Pancreas (tissue), 10 donors: ENCODE data around the gene ARHGAP26. TPM values are rescaled to one million over a fixed set of nuclear protein-coding genes. Genes with fewer than 3 reads are reported as not detected.

ENCODE experiments used
- ATAC-seq, 4 donors: fragments of 200-7000 bp; cut with Tn5 transposase; one replicate each; pipeline versions ENCODE4 v1.8.0 to v1.9.1; 2020; ENCODE audit warnings: mild to moderate bottlenecking in 4 of 4, moderate library complexity in 4 of 4
- DNase-seq, 6 donors: peaks; one replicate each; pipeline ENCODE4 v3.0.0-alpha.2; 2020
- FAIRE-seq: peaks from 2 replicates; lab custom pipeline; 2012; peaks lifted over from hg19 to GRCh38; lab: Jason Lieb, UNC
- H3K27ac ChIP-seq, 4 donors: fragments of 200-600 bp; sonication (generic); 1 replicate in 3 of 4; 2 replicates in 1 of 4; pipeline versions ENCODE4 v1.5.0 to v1.8.0; 2020
- H3K27me3 ChIP-seq, 4 donors: fragments of 200-600 bp; one replicate each; pipeline ENCODE4 v1.8.0; 2021
- H3K36me3 ChIP-seq, 3 donors: fragments of 200-600 bp; sonication (generic) in 1 of 3; one replicate each; pipeline versions ENCODE4 v1.5.0 to v1.8.0; 2020 to 2021
- H3K4me1 ChIP-seq, 3 donors: fragments of 200-600 bp; one replicate each; pipeline ENCODE4 v1.8.0; 2021
- H3K4me3 ChIP-seq, 4 donors: fragments of 200-600 bp; sonication (generic) in 2 of 4; one replicate each; pipeline versions ENCODE4 v1.5.0 to v1.8.0; 2020 to 2021
- H3K9me3 ChIP-seq, 4 donors: fragments of 200-600 bp; one replicate each; pipeline ENCODE4 v1.8.0; 2021
- WGBS, 2 donors: extraction: QIAGEN DNeasy Blood & Tissue Kit; methylation state at CpG; one replicate each; pipeline ENCODE4 v1.1.7; 2013; 5-methylcytosine and 5-hydroxymethylcytosine counted together
- intact Hi-C, 3 donors: fragments of 100-400 bp; cut with DNase I; formaldehyde crosslinking; loops; one replicate each; pipeline versions ENCODE4 v1.11.1 to v1.14.2; 2022
- polyA plus RNA-seq, 2 donors: library from polyadenylated mRNA; stranded (reverse); fragments of 200-250 nt; gene quantifications; one replicate each; pipeline ENCODE4 v1.2.3, GENCODE V29; 2013
- total RNA-seq, 6 donors: library from RNA; stranded (reverse); fragmentation: NEBNext Ultra II Directional in 4 of 6; extraction: Animal tissue kit (Norgen Biotek cat#: 25700) in 4 of 6; gene quantifications; one replicate each; pipeline versions ENCODE4 v1.2.1 to v1.2.4, GENCODE V29; 2021 to 2023
- TF ChIP-seq, protein P1 (sequence below), 4 donors: fragments of 200-600 bp; sonication (generic) in 3 of 4; IDR thresholded peaks; one replicate each; pipeline versions ENCODE4 v1.5.0 to v1.8.0; 2021; ENCODE audit warnings: antibody characterized with exemption in 4 of 4
- donor health status: healthy with polysubstance abuse.
- donor health status: DM: no; HTN: no; CAD: no; lungs with moderate emphysema.
- donor health status: DM: no; HTN: no; CAD: no.
- donor health status: control.
- donor health status: control.
- donor health status: Bipolar disorder and iron deficiency.
- donor health status: DM: yes; HTN: yes; CAD: no.
- donor health status: DM: no; HTN: no; CAD: no.
- donor health status: DM: no; HTN: no; CAD: no.
- donor health status: DM: yes; HTN: yes; CAD: no.

The ARHGAP26 gene
- total and polyA plus RNA-seq, 8 donors, result 3.0 to 28.1 (median 10.3) TPM

DNA sequence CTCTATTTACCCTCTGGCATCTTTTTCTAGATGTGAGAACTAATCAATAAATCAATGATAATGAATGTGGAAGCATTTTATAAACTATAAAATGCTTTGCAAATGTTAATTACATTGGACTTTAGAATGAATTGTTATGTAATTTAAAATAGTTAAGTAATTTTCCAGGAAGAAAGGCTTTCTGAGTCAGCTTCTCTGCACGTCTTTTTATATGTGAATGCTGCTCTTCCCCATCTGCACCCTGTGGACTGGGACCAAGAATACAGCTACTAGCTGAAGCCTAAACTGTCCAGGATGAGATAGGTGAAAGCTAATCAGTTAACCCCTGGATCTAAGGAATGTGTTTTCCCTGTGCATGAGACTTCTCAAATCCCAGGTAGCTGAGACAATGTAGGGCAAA is 340.4 kb downstream of the ARHGAP26 start:
- intact Hi-C loops, result no loop called here
- DNase-seq, result no peak
- H3K27ac ChIP-seq, result no peak overlapping the region
- H3K4me1 ChIP-seq, result peaks cover 4 to 21% (median 17%) of the 10 kb centered on the region in 3 donors
- no peak for FAIRE-seq
- H3K9me3 ChIP-seq, result no peaks in the 10 kb centered on the region
- no peak for ATAC-seq
- no peaks in the 10 kb centered on the region for H3K36me3 ChIP-seq
- no peaks in the 10 kb centered on the region for H3K27me3 ChIP-seq
- no peak overlapping the region for H3K4me3 ChIP-seq
- TF ChIP-seq, protein P1, sequence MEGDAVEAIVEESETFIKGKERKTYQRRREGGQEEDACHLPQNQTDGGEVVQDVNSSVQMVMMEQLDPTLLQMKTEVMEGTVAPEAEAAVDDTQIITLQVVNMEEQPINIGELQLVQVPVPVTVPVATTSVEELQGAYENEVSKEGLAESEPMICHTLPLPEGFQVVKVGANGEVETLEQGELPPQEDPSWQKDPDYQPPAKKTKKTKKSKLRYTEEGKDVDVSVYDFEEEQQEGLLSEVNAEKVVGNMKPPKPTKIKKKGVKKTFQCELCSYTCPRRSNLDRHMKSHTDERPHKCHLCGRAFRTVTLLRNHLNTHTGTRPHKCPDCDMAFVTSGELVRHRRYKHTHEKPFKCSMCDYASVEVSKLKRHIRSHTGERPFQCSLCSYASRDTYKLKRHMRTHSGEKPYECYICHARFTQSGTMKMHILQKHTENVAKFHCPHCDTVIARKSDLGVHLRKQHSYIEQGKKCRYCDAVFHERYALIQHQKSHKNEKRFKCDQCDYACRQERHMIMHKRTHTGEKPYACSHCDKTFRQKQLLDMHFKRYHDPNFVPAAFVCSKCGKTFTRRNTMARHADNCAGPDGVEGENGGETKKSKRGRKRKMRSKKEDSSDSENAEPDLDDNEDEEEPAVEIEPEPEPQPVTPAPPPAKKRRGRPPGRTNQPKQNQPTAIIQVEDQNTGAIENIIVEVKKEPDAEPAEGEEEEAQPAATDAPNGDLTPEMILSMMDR (IDR thresholded peaks at IDR 0.05), result no peak
- WGBS, 2 donors, result 44 to 57% methylated on average over 1 of the region's 1 CpG

DNA sequence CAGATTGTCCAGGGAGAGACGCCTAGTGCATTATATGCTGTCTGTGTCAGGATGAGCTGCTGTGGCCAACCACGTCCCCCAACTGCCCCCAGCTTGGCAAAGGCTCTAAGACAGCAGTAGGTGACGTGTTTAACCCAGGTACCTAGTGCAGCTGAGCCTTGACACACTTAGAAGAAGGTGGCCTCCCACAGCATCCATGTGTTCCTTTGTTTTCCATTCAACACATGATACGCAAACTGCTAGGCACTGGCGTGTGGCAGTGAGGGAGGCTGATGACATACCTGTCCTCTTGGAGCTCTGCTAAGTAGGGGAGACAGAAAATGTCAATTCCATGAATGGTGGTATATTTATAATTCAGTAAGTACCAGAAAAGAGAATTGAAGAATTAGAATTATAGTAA is 341.6 kb downstream of the ARHGAP26 start:
- TF ChIP-seq, protein P1 (IDR thresholded peaks at IDR 0.05), result no peak
- Histone ChIP-seq H3K36me3 (no peaks in the 10 kb centered on the region), H3K4me3 (no peak overlapping the region), H3K27ac (no peak overlapping the region), H3K9me3 (no peaks in the 10 kb centered on the region), H3K4me1 (peaks cover 0 to 17% (median 16%) of the 10 kb centered on the region in 3 donors), H3K27me3 (no peaks in the 10 kb centered on the region)
- intact Hi-C loops, result no loop called here
- no peak for DNase-seq
- WGBS, 2 donors, result 95 to 97% methylated on average over 5 of the region's 5 CpGs
- no peak for FAIRE-seq
- ATAC-seq, result no peak

DNA sequence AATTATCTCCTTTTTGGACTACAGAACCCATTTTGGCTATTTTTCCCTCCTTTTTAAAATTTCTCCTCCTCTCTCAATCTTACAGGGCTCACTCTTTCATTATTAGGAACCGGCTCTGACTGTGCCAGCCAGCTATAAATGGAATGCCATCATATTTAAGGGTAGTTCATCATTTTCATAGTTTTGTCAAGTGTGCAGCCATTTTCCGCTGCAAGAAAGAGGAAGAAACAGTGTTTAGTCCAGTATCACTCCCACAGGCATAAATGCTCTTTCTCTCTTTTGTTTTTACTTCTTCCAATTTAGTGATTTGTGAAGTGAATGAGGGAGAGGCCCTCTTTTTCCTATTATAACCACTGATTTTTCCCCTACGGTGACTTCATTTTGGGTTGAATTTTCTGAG is 343.3 kb downstream of the ARHGAP26 start:
- Histone ChIP-seq H3K9me3 (no peaks in the 10 kb centered on the region), H3K27me3 (no peaks in the 10 kb centered on the region), H3K4me1 (peaks cover 0 to 10% (median 9%) of the 10 kb centered on the region in 3 donors), H3K4me3 (no peak overlapping the region), H3K27ac (no peak overlapping the region), H3K36me3 (no peaks in the 10 kb centered on the region)
- TF ChIP-seq, protein P1 (IDR thresholded peaks at IDR 0.05), result no peak
- intact Hi-C loops, result no loop called here
- 90 to 93% methylated on average over 3 of the region's 3 CpGs for WGBS, 2 donors
- FAIRE-seq (no peak), ATAC-seq (no peak), DNase-seq (no peak)

DNA sequence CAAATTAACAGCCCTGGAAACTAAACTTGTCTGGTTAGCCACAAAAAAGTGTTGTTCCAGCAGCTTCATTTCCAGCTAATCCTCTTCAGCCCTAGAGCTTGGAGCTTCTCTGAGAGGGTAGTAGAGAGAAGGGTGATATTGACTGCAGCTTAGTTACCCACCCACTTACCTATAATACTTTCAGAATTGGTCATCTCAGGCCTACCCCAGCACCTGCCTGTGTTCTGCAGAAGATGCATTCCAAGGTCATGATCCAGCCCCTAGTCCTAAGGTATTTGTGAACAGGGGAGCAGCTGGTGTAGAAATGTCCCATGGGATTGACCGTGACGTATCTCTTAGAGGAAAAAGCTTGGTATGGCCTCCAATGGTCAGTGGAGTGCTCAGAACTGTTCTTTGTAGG is 344.3 kb downstream of the ARHGAP26 start:
- Histone ChIP-seq H3K4me1 (no peaks in the 10 kb centered on the region), H3K9me3 (no peaks in the 10 kb centered on the region), H3K27ac (no peak overlapping the region), H3K36me3 (no peaks in the 10 kb centered on the region), H3K4me3 (no peak overlapping the region), H3K27me3 (no peaks in the 10 kb centered on the region)
- intact Hi-C loops, result no loop called here
- TF ChIP-seq, protein P1 (IDR thresholded peaks at IDR 0.05), result no peak
- ATAC-seq (no peak), DNase-seq (no peak), FAIRE-seq (no peak)
- WGBS, 2 donors, result 49 to 52% methylated on average over 2 of the region's 2 CpGs

DNA sequence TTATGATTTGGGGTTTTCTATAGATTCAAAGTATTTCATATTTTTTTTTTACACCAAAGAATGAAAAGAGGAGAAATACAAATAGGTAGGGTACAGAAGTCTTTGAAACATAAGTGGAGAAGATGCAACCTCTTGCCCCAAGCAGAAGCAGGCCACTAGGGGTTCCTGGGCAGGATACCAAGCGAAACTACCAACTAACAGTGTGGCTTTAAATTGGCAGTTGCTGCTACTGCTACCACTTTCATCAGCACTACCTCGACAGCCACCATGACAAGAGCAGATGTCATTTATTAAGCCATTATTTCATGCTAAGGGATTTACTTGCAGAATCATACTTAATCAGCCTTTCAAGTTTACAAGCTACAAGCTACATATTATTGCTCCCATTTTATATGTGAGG is 345.2 kb downstream of the ARHGAP26 start:
- FAIRE-seq, result no peak
- no peak for ATAC-seq
- WGBS, 2 donors, result 88 to 91% methylated on average over 2 of the region's 2 CpGs

More for the DNA sequence above, 345.2 kb downstream of the ARHGAP26 start:
- no peak overlapping the region for H3K27ac ChIP-seq
- H3K9me3 ChIP-seq, result no peaks in the 10 kb centered on the region
- no peak for DNase-seq
- no peak overlapping the region for H3K4me3 ChIP-seq
- H3K4me1 ChIP-seq, result no peaks in the 10 kb centered on the region
- TF ChIP-seq, protein P1 (IDR thresholded peaks at IDR 0.05), result no peak
- no peaks in the 10 kb centered on the region for H3K36me3 ChIP-seq
- no peaks in the 10 kb centered on the region for H3K27me3 ChIP-seq
- intact Hi-C loops, result no loop called here
